Measurements from ENCODE around the gene FAM209A. TPM values are rescaled to one million over a fixed set of nuclear protein-coding genes. Genes with fewer than 3 reads are reported as not detected.
"Not testable (repeated sequence)": the region's sequence is repeated elsewhere in the genome, so short reads cannot be mapped to it uniquely, and the experiment has no call there.

The FAM209A gene
- total RNA-seq, 2 experiments from 2014 or later: 3.3 to 4.1 TPM

GRCh38 chr20:56558968-56559367 lies 34.4 kb downstream of the FAM209A start:
- H3K4me1 Mint-ChIP-seq: peaks cover 6% of the 10 kb centered on the region
- POLR2A ChIA-PET: no interaction called here
- no peak overlapping the region for H3K4me3 Mint-ChIP-seq
- H3K27ac Mint-ChIP-seq: no peak overlapping the region
- no peaks in the 10 kb centered on the region for H3K9me3 Mint-ChIP-seq
- DNase-seq (no peak), ATAC-seq (ENCODE audit: low read depth) (no peak)
- no peaks in the 10 kb centered on the region for H3K36me3 Mint-ChIP-seq
- H3K27me3 Mint-ChIP-seq: peaks cover 2% of the 10 kb centered on the region

- H3K9me3 Mint-ChIP-seq; H3K36me3 Mint-ChIP-seq; H3K27me3 Mint-ChIP-seq; H3K4me1 Mint-ChIP-seq; POLR2A ChIA-PET; ATAC-seq (ENCODE audit: low read depth); DNase-seq; H3K27ac Mint-ChIP-seq; H3K4me3 Mint-ChIP-seq: not testable (repeated sequence)
These were observed 40.0 kb downstream of the FAM209A start for GRCh38 chr20:56564526-56564925.

- POLR2A ChIA-PET: no interaction called here
- Mint-ChIP-seq H3K9me3 (no peaks in the 10 kb centered on the region), H3K4me3 (no peak overlapping the region), H3K27ac (no peak overlapping the region), H3K27me3 (no peaks in the 10 kb centered on the region), H3K4me1 (no peaks in the 10 kb centered on the region), H3K36me3 (no peaks in the 10 kb centered on the region)
- DNase-seq (no peak), ATAC-seq (ENCODE audit: low read depth) (no peak)
These were observed 41.0 kb downstream of the FAM209A start for GRCh38 chr20:56565511-56565910.

- Mint-ChIP-seq H3K4me3 (no peak overlapping the region), H3K27ac (no peak overlapping the region), H3K4me1 (no peaks in the 10 kb centered on the region), H3K36me3 (no peaks in the 10 kb centered on the region), H3K27me3 (no peaks in the 10 kb centered on the region), H3K9me3 (no peaks in the 10 kb centered on the region)
- POLR2A ChIA-PET: no interaction called here
- no peak for DNase-seq
- no peak for ATAC-seq (ENCODE audit: low read depth)
These were observed 42.1 kb downstream of the FAM209A start for GRCh38 chr20:56566621-56567020.

- no peak for DNase-seq
- no peak overlapping the region for H3K27ac Mint-ChIP-seq
- H3K9me3 Mint-ChIP-seq: no peaks in the 10 kb centered on the region
- ATAC-seq (ENCODE audit: low read depth): no peak
- H3K27me3 Mint-ChIP-seq: peaks cover 3% of the 10 kb centered on the region
- H3K36me3 Mint-ChIP-seq: no peaks in the 10 kb centered on the region
- no peak overlapping the region for H3K4me3 Mint-ChIP-seq
- POLR2A ChIA-PET: no interaction called here
- H3K4me1 Mint-ChIP-seq: no peaks in the 10 kb centered on the region
These were observed 46.3 kb downstream of the FAM209A start for GRCh38 chr20:56570832-56571231.

- ATAC-seq (ENCODE audit: low read depth) (no peak), DNase-seq (no peak)
- H3K27me3 Mint-ChIP-seq: peaks cover 3% of the 10 kb centered on the region
- POLR2A ChIA-PET: no interaction called here
- no peaks in the 10 kb centered on the region for H3K4me1 Mint-ChIP-seq
- H3K9me3 Mint-ChIP-seq: no peaks in the 10 kb centered on the region
- H3K36me3 Mint-ChIP-seq: no peaks in the 10 kb centered on the region
- no peak overlapping the region for H3K27ac Mint-ChIP-seq
- H3K4me3 Mint-ChIP-seq: no peak overlapping the region
These were observed 47.6 kb downstream of the FAM209A start for GRCh38 chr20:56572172-56572571.

GRCh38 chr20:56573986-56574385 lies 49.4 kb downstream of the FAM209A start:
- peaks cover 3% of the 10 kb centered on the region for H3K27me3 Mint-ChIP-seq
- no peak overlapping the region for H3K27ac Mint-ChIP-seq
- no peaks in the 10 kb centered on the region for H3K9me3 Mint-ChIP-seq
- no peak overlapping the region for H3K4me3 Mint-ChIP-seq
- H3K4me1 Mint-ChIP-seq: no peaks in the 10 kb centered on the region
- ATAC-seq (ENCODE audit: low read depth): no peak
- no peak for DNase-seq
- POLR2A ChIA-PET: no interaction called here
- H3K36me3 Mint-ChIP-seq: no peaks in the 10 kb centered on the region

GRCh38 chr20:56574531-56575142 lies 50.1 kb downstream of the FAM209A start:
- no peak overlapping the region for H3K4me3 Mint-ChIP-seq
- no peak overlapping the region for H3K27ac Mint-ChIP-seq
- H3K36me3 Mint-ChIP-seq: no peaks in the 10 kb centered on the region
- no peaks in the 10 kb centered on the region for H3K9me3 Mint-ChIP-seq
- DNase-seq (no peak), ATAC-seq (ENCODE audit: low read depth) (no peak)
- no peaks in the 10 kb centered on the region for H3K4me1 Mint-ChIP-seq
- POLR2A ChIA-PET: no interaction called here
- peaks cover 3% of the 10 kb centered on the region for H3K27me3 Mint-ChIP-seq

- peak overlapping the region; percentile 18 for H3K27ac Mint-ChIP-seq
- DNase-seq (no peak), ATAC-seq (ENCODE audit: low read depth) (no peak)
- no peaks in the 10 kb centered on the region for H3K36me3 Mint-ChIP-seq
- no peaks in the 10 kb centered on the region for H3K9me3 Mint-ChIP-seq
- no peak overlapping the region for H3K4me3 Mint-ChIP-seq
- peaks cover 3% of the 10 kb centered on the region for H3K27me3 Mint-ChIP-seq
- POLR2A ChIA-PET: no interaction called here
- H3K4me1 Mint-ChIP-seq: no peaks in the 10 kb centered on the region
These were observed 50.6 kb downstream of the FAM209A start for GRCh38 chr20:56575157-56575556.

Other genes with a start within 250 kb of the FAM209A start
- 10 to 100 TPM; 10.9 to 13.6 TPM for gene FAM210B, start 165.8 kb upstream of the FAM209A start, total RNA-seq
- 10 to 100 TPM; 52.4 to 60.1 TPM for gene AURKA, start 132.5 kb upstream of the FAM209A start, total RNA-seq
- gene CSTF1, start 132.1 kb upstream of the FAM209A start, total RNA-seq: 10 to 100 TPM; 55.7 to 58.3 TPM
- 10 to 100 TPM; 14.2 to 18.7 TPM for gene CASS4, start 112.5 kb upstream of the FAM209A start, total RNA-seq
- gene RTF2, start 56.1 kb upstream of the FAM209A start, total RNA-seq: 100 to 1,000 TPM in 1 of 2 experiments, 10 to 100 TPM in 1; 99.8 to 101 TPM
- gene FAM209B, start 8.5 kb downstream of the FAM209A start, total RNA-seq: 1 to 10 TPM; 1.1 to 1.8 TPM
- not detected for gene TFAP2C, start 104.6 kb downstream of the FAM209A start, total RNA-seq

Data from activated naive CD8-positive, alpha-beta T cell treated with anti-CD3 and anti-CD28 coated beads, Interleukin-2, amount 10 ng/mL, durations not matched to agents 7 days and 5 days (primary cell).